RWPE1 (cell line): ENCODE results near the gene DLGAP5.
A peak's percentile ranks its signal among the peaks of the same experiment; 100 is the strongest.

Experiments used
- CTCF ChIA-PET: fragments of 350-600 bp; sonication (Branson Sonifier 250); formaldehyde crosslinking; extraction: SDS; loops from one replicate; lab custom pipeline; 2021; lab: Yijun Ruan, JAX
- POLR2A ChIA-PET: fragments of 400-600 bp; formaldehyde crosslinking; extraction: SDS; loops from one replicate; lab custom pipeline; 2020; ENCODE audit warnings: antibody characterized with exemption; ENCODE audit not compliant: low non-redundant PET; lab: Yijun Ruan, JAX
- DNase-seq: peaks from one replicate; pipeline ENCODE4 v3.0.0; 2012; ENCODE audit warnings: low spot score
- H3K27ac ChIP-seq: fragments of 450-650 bp; 2 replicates; pipeline ENCODE4 v1.5.1; 2017
- CTCF ChIP-seq: fragments of 450-650 bp; conservative IDR thresholded peaks from 2 replicates; pipeline ENCODE4 v1.5.1; 2017; ENCODE audit warnings: low read depth, mild to moderate bottlenecking

DLGAP5 gene

GRCh38 chr14:55160989-55161388 lies 30.4 kb downstream of the DLGAP5 start:
- peak; percentile 64 for TF ChIP-seq CTCF
- H3K27ac ChIP-seq, result no peak overlapping the region
- DNase-seq, result peak; percentile 48
- CTCF ChIA-PET, result interaction anchor here (0.5 to 1.8 kb wide), 18 partner anchors 11 to 476 kb away, joined by 3 to 12 read pairs (median 4); no protein-coding TSS in a partner anchor
- POLR2A ChIA-PET, result interaction anchor here (0.9 kb wide), 1 partner anchor 110 kb away, joined by 6 read pairs; the partner anchor contains the start of gene MAPK1IP1L

GRCh38 chr14:55158412-55158811 lies 33.0 kb downstream of the DLGAP5 start:
- ChIA-PET CTCF (no interaction called here), POLR2A (no interaction called here)
- TF ChIP-seq CTCF, result no peak
- DNase-seq, result no peak
- H3K27ac ChIP-seq, result no peak overlapping the region

GRCh38 chr14:55157080-55157479 lies 34.3 kb downstream of the DLGAP5 start:
- no peak for TF ChIP-seq CTCF
- no peak overlapping the region for H3K27ac ChIP-seq
- DNase-seq, result no peak
- POLR2A ChIA-PET, result no interaction called here
- CTCF ChIA-PET, result interaction anchor here (0.7 kb wide), 1 partner anchor 91 kb away, joined by 4 read pairs; no protein-coding TSS in a partner anchor

GRCh38 chr14:55153951-55154350 lies 37.4 kb downstream of the DLGAP5 start:
- no peak for DNase-seq
- POLR2A ChIA-PET, result no interaction called here

GRCh38 chr14:55152052-55152753 lies 39.2 kb downstream of the DLGAP5 start:
- ChIA-PET POLR2A (no interaction called here), CTCF (interaction anchor here (0.8 kb wide), 1 partner anchor 85 kb away, joined by 3 read pairs; no protein-coding TSS in a partner anchor)
- H3K27ac ChIP-seq, result no peak overlapping the region
- no peak for DNase-seq
- TF ChIP-seq CTCF, result no peak

More at GRCh38 chr14:55153951-55154350, 37.4 kb downstream of the DLGAP5 start:
- TF ChIP-seq CTCF, result no peak
- CTCF ChIA-PET, result interaction anchor here (0.6 to 0.7 kb wide), 2 partner anchors 62 to 103 kb away, joined by 3 to 4 read pairs; no protein-coding TSS in a partner anchor
- no peak overlapping the region for H3K27ac ChIP-seq

GRCh38 chr14:55151601-55152000 lies 39.8 kb downstream of the DLGAP5 start:
- POLR2A ChIA-PET, result interaction anchor here (0.5 kb wide), 1 partner anchor 80 kb away, joined by 5 read pairs; no protein-coding TSS in a partner anchor
- CTCF ChIA-PET, result interaction anchor here (0.6 to 2.4 kb wide), 3 partner anchors 9 to 276 kb away, joined by 3 to 12 read pairs (median 3); no protein-coding TSS in a partner anchor

More at GRCh38 chr14:55151601-55152000, 39.8 kb downstream of the DLGAP5 start:
- no peak for TF ChIP-seq CTCF
- no peak overlapping the region for H3K27ac ChIP-seq
- DNase-seq, result no peak
